WTC11 (cell line): ENCODE results near the gene PHKB. TPM values are rescaled to one million over a fixed set of nuclear protein-coding genes. Genes with fewer than 3 reads are reported as not detected.
"Not testable (repeated sequence)": the region's sequence is repeated elsewhere in the genome, so short reads cannot be mapped to it uniquely, and the experiment has no call there.

Experiments
- ATAC-seq: fragments of 200-7000 bp; cut with Tn5 transposase; 2 replicates; pipeline ENCODE4 v1.10.0; 2021; ENCODE audit warnings: mild to moderate bottlenecking, moderate library complexity
- CTCF ChIA-PET: fragments of 300-600 bp; sonication (Branson Sonifier 250); formaldehyde crosslinking; loops from one replicate; lab custom pipeline; 2021; ENCODE audit warnings: antibody characterized with exemption; lab: Charles Lee
- POLR2A ChIA-PET: fragments of 350-600 bp; sonication (Branson Sonifier 250); formaldehyde crosslinking; loops from one replicate; lab custom pipeline; 2021; ENCODE audit warnings: antibody characterized with exemption; lab: Charles Lee
- DNase-seq: peaks from one replicate; pipeline ENCODE4 v3.0.0; 2021; ENCODE audit warnings: low spot score
- H3K27ac Mint-ChIP-seq: 2 replicates; pipeline ENCODE4 v1.8.0; 2021; ENCODE audit warnings: mixed read lengths
- H3K27me3 Mint-ChIP-seq: 2 replicates; pipeline ENCODE4 v1.8.0; 2021; ENCODE audit warnings: low read depth, mild to moderate bottlenecking, moderate library complexity, mixed read lengths
- H3K36me3 Mint-ChIP-seq: 2 replicates; pipeline ENCODE4 v1.8.0; 2021; ENCODE audit warnings: mixed read lengths
- H3K4me1 Mint-ChIP-seq: 2 replicates; pipeline ENCODE4 v1.8.0; 2022; ENCODE audit warnings: mixed read lengths
- H3K4me3 Mint-ChIP-seq: 2 replicates; pipeline ENCODE4 v1.8.0; 2021; ENCODE audit warnings: mild to moderate bottlenecking, moderate library complexity, mixed read lengths
- H3K9me3 Mint-ChIP-seq: 2 replicates; pipeline ENCODE4 v1.8.0; 2021; ENCODE audit warnings: mixed read lengths
- ATF3 ChIP-seq: sonication (generic); formaldehyde crosslinking; conservative IDR thresholded peaks from 2 replicates; pipeline ENCODE4 v1.8.1; 2022; ENCODE audit warnings: mild to moderate bottlenecking, missing genetic modification reagents
- CBFB ChIP-seq: sonication (generic); formaldehyde crosslinking; IDR thresholded peaks from 2 replicates; pipeline ENCODE4 v1.8.1; 2022; ENCODE audit warnings: mild to moderate bottlenecking, low read depth, missing genetic modification reagents
- CREM ChIP-seq: sonication (generic); formaldehyde crosslinking; IDR thresholded peaks from 2 replicates; pipeline ENCODE4 v1.8.1; 2022; ENCODE audit warnings: mild to moderate bottlenecking, missing genetic modification reagents, moderate library complexity
- IRF2 ChIP-seq: sonication (generic); formaldehyde crosslinking; IDR thresholded peaks from 2 replicates; pipeline ENCODE4 v1.8.0; 2022; ENCODE audit warnings: low read depth, missing genetic modification reagents, borderline replicate concordance
- NFE2L1 ChIP-seq: sonication (generic); formaldehyde crosslinking; IDR thresholded peaks from 2 replicates; pipeline ENCODE4 v1.8.1; 2023; ENCODE audit warnings: missing genetic modification reagents
- NR3C1 ChIP-seq: sonication (generic); formaldehyde crosslinking; conservative IDR thresholded peaks from 2 replicates; pipeline ENCODE4 v1.8.1; 2023; ENCODE audit warnings: low read depth, mild to moderate bottlenecking, missing genetic modification reagents
- ZNF281 ChIP-seq: sonication (generic); formaldehyde crosslinking; IDR thresholded peaks from 2 replicates; pipeline ENCODE4 v1.8.0; 2023; ENCODE audit warnings: mild to moderate bottlenecking, missing genetic modification reagents
- ZNF512 ChIP-seq: sonication (generic); formaldehyde crosslinking; IDR thresholded peaks from 2 replicates; pipeline ENCODE4 v1.8.1; 2022; ENCODE audit warnings: missing genetic modification reagents, borderline replicate concordance
- ZNF671 ChIP-seq: fragments of 250-450 bp; sonication (Bioruptor Pico); IDR thresholded peaks from 2 replicates; pipeline ENCODE4 v1.8.0; 2021; ENCODE audit warnings: mild to moderate bottlenecking
- total RNA-seq: library from RNA; stranded (reverse); gene quantifications from 3 replicates; pipeline ENCODE4 v1.2.3, GENCODE V29; 2021
- TF ChIP-seq, protein P1 (sequence below): sonication (generic); formaldehyde crosslinking; IDR thresholded peaks from 2 replicates; pipeline ENCODE4 v1.8.0; 2023; ENCODE audit warnings: missing genetic modification reagents

The PHKB gene
- total RNA-seq, 1 experiment from 2014 or later = 43.9 TPM

GRCh38 chr16:47467501-47467900 is 6.4 kb downstream of the PHKB start:
- DNase-seq (no peak), ATAC-seq (no peak)
- Mint-ChIP-seq H3K9me3 (no peaks in the 10 kb centered on the region), H3K36me3 (no peaks in the 10 kb centered on the region), H3K4me1 (peaks cover 26% of the 10 kb centered on the region), H3K4me3 (no peak overlapping the region), H3K27ac (no peak overlapping the region), H3K27me3 (no peaks in the 10 kb centered on the region)
- ChIA-PET POLR2A (no interaction called here), CTCF (interaction anchor here (1.0 kb wide), 1 partner anchor 430 kb away, joined by 3 read pairs; no protein-coding TSS in a partner anchor)
- TF ChIP-seq ZNF671 (CRISPR knock-in tag) (no peak), CBFB (CRISPR knock-in tag) (no peak), ZNF281 (no peak), IRF2 (CRISPR knock-in tag) (no peak), ZNF512 (CRISPR knock-in tag) (no peak), ATF3 (CRISPR knock-in tag) (no peak)

DNA sequence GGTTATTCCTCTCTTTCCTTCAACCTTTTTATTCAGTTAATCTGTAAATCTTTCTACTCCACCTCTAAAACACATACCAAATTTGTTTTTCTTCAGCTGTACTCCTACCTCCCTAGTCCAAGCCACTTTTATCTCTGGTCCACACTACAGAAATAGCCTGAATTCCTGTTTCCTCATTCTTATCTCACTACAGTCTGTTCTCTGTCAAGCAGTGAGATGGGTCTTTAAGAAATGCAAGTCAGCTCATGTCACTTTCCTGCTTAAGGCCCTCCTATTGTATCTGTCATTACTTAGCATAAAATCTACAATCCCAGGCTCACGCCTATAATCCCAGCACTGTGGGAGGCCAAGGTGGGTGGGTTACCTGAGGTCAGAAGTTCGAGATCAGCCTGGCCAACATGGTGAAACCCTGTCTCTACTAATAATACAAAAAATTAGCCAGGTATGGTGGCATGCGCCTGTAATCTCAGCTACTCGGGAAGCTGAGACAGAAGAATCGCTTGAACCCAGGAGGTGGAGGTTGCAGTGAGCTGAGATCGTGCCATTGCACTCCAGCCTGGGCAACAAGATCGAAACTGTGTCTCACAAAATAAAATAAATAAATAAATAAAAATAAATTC is 7.0 kb downstream of the PHKB start:
- DNase-seq, POLR2A ChIA-PET, ATAC-seq: not testable (repeated sequence)

GRCh38 chr16:47469227-47469626 is 8.1 kb downstream of the PHKB start:
- POLR2A ChIA-PET = interaction anchor here (0.6 to 0.7 kb wide), 2 partner anchors 115 to 669 kb away, joined by 3 to 5 read pairs; no protein-coding TSS in a partner anchor

More for the DNA sequence above, 7.0 kb downstream of the PHKB start:
- H3K4me3 Mint-ChIP-seq, H3K27ac Mint-ChIP-seq, H3K36me3 Mint-ChIP-seq, H3K9me3 Mint-ChIP-seq, H3K27me3 Mint-ChIP-seq: not testable (repeated sequence)
- CTCF ChIA-PET = interaction anchor here (1.0 kb wide), 1 partner anchor 430 kb away, joined by 3 read pairs; no protein-coding TSS in a partner anchor
- peaks cover 19% of the 10 kb centered on the region for H3K4me1 Mint-ChIP-seq

More at GRCh38 chr16:47469227-47469626, 8.1 kb downstream of the PHKB start:
- Mint-ChIP-seq H3K36me3 (no peaks in the 10 kb centered on the region), H3K4me1 (peaks cover 9% of the 10 kb centered on the region), H3K9me3 (no peaks in the 10 kb centered on the region), H3K4me3 (no peak overlapping the region), H3K27me3 (no peaks in the 10 kb centered on the region), H3K27ac (no peak overlapping the region)
- DNase-seq (no peak), ATAC-seq (no peak)
- TF ChIP-seq, protein P1, sequence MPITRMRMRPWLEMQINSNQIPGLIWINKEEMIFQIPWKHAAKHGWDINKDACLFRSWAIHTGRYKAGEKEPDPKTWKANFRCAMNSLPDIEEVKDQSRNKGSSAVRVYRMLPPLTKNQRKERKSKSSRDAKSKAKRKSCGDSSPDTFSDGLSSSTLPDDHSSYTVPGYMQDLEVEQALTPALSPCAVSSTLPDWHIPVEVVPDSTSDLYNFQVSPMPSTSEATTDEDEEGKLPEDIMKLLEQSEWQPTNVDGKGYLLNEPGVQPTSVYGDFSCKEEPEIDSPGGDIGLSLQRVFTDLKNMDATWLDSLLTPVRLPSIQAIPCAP (CRISPR knock-in tag) = no peak
- TF ChIP-seq NR3C1 (CRISPR knock-in tag) (no peak), ZNF671 (CRISPR knock-in tag) (no peak), ZNF281 (no peak), CREM (CRISPR knock-in tag) (no peak), NFE2L1 (CRISPR knock-in tag) (no peak)
- CTCF ChIA-PET = no interaction called here
